Measurements from ENCODE around the gene DSG2.

The DSG2 gene

GRCh38 chr18:31482051-31482450 lies 15.9 kb upstream of the DSG2 start:
- Histone ChIP-seq H3K36me3 (ENCODE audit: insufficient read depth, low read length) (no peaks in the 10 kb centered on the region), H3K27me3 (ENCODE audit: insufficient read depth, low read length, poor library complexity) (no peaks in the 10 kb centered on the region), H3K4me2 (ENCODE audit: insufficient read depth, low read length) (no peak overlapping the region), H3K9me3 (ENCODE audit: insufficient read depth, low read length, severe bottlenecking) (no peaks in the 10 kb centered on the region), H4K20me1 (ENCODE audit: insufficient read depth, low read length) (0 out of 2 replicates have a peak, but pooled peaks cover 4% of the 10 kb centered on the region), H2AFZ (ENCODE audit: low read depth, low read length) (no peak overlapping the region), H3K79me2 (ENCODE audit: insufficient read depth, low read length) (no peaks in the 10 kb centered on the region), H3K4me1 (ENCODE audit: insufficient read depth, low read length) (no peaks in the 10 kb centered on the region), H3K9ac (ENCODE audit: low read depth, low read length) (no peak overlapping the region), H3K27ac (ENCODE audit: low read length) (no peak overlapping the region), H3K4me3 (ENCODE audit: low read depth in 1 of 2, low read length in 2 of 2) (no peak overlapping the region)
- ATAC-seq (ENCODE audit: insufficient read depth, low read depth): no peak
- no peak for DNase-seq
- no peak for TF ChIP-seq CTCF (IDR thresholded peaks at IDR 0.05; ENCODE audit: borderline replicate concordance, extremely low read depth, low read length, poor library complexity, severe bottlenecking)
- TF ChIP-seq EZH2 (IDR thresholded peaks at IDR 0.05; ENCODE audit: borderline replicate concordance, low read depth, low read length, severe bottlenecking): no peak

GRCh38 chr18:31483396-31483795 lies 14.6 kb upstream of the DSG2 start:
- no peak overlapping the region for H3K27ac ChIP-seq (ENCODE audit: low read length)
- TF ChIP-seq EZH2 (IDR thresholded peaks at IDR 0.05; ENCODE audit: borderline replicate concordance, low read depth, low read length, severe bottlenecking): no peak
- TF ChIP-seq CTCF (IDR thresholded peaks at IDR 0.05; ENCODE audit: borderline replicate concordance, extremely low read depth, low read length, poor library complexity, severe bottlenecking): no peak
- no peaks in the 10 kb centered on the region for H3K36me3 ChIP-seq (ENCODE audit: insufficient read depth, low read length)
- no peak overlapping the region for H2AFZ ChIP-seq (ENCODE audit: low read depth, low read length)
- no peaks in the 10 kb centered on the region for H3K27me3 ChIP-seq (ENCODE audit: insufficient read depth, low read length, poor library complexity)
- no peaks in the 10 kb centered on the region for H3K79me2 ChIP-seq (ENCODE audit: insufficient read depth, low read length)
- no peak overlapping the region for H3K4me2 ChIP-seq (ENCODE audit: insufficient read depth, low read length)
- DNase-seq: no peak
- no peaks in the 10 kb centered on the region for H3K4me1 ChIP-seq (ENCODE audit: insufficient read depth, low read length)
- H3K9me3 ChIP-seq (ENCODE audit: insufficient read depth, low read length, severe bottlenecking): no peaks in the 10 kb centered on the region
- ATAC-seq (ENCODE audit: insufficient read depth, low read depth): no peak
- H3K4me3 ChIP-seq (ENCODE audit: low read depth in 1 of 2, low read length in 2 of 2): no peak overlapping the region
- H3K9ac ChIP-seq (ENCODE audit: low read depth, low read length): no peak overlapping the region
- H4K20me1 ChIP-seq (ENCODE audit: insufficient read depth, low read length): no peaks in the 10 kb centered on the region

- Histone ChIP-seq H3K4me3 (ENCODE audit: low read depth in 1 of 2, low read length in 2 of 2) (no peak overlapping the region), H3K79me2 (ENCODE audit: insufficient read depth, low read length) (no peaks in the 10 kb centered on the region), H3K9ac (ENCODE audit: low read depth, low read length) (no peak overlapping the region), H4K20me1 (ENCODE audit: insufficient read depth, low read length) (no peaks in the 10 kb centered on the region), H3K27me3 (ENCODE audit: insufficient read depth, low read length, poor library complexity) (no peaks in the 10 kb centered on the region), H3K36me3 (ENCODE audit: insufficient read depth, low read length) (no peaks in the 10 kb centered on the region), H3K4me1 (ENCODE audit: insufficient read depth, low read length) (no peaks in the 10 kb centered on the region), H3K27ac (ENCODE audit: low read length) (no peak overlapping the region), H2AFZ (ENCODE audit: low read depth, low read length) (no peak overlapping the region), H3K4me2 (ENCODE audit: insufficient read depth, low read length) (no peak overlapping the region), H3K9me3 (ENCODE audit: insufficient read depth, low read length, severe bottlenecking) (no peaks in the 10 kb centered on the region)
- no peak for ATAC-seq (ENCODE audit: insufficient read depth, low read depth)
- no peak for DNase-seq
- no peak for TF ChIP-seq CTCF (IDR thresholded peaks at IDR 0.05; ENCODE audit: borderline replicate concordance, extremely low read depth, low read length, poor library complexity, severe bottlenecking)
- no peak for TF ChIP-seq EZH2 (IDR thresholded peaks at IDR 0.05; ENCODE audit: borderline replicate concordance, low read depth, low read length, severe bottlenecking)
These were observed 13.5 kb upstream of the DSG2 start for GRCh38 chr18:31484461-31484860.

GRCh38 chr18:31486165-31486564 lies 11.8 kb upstream of the DSG2 start:
- no peaks in the 10 kb centered on the region for H4K20me1 ChIP-seq (ENCODE audit: insufficient read depth, low read length)
- H3K9ac ChIP-seq (ENCODE audit: low read depth, low read length): no peak overlapping the region
- no peak overlapping the region for H3K27ac ChIP-seq (ENCODE audit: low read length)
- no peaks in the 10 kb centered on the region for H3K4me1 ChIP-seq (ENCODE audit: insufficient read depth, low read length)
- no peaks in the 10 kb centered on the region for H3K9me3 ChIP-seq (ENCODE audit: insufficient read depth, low read length, severe bottlenecking)
- no peaks in the 10 kb centered on the region for H3K36me3 ChIP-seq (ENCODE audit: insufficient read depth, low read length)
- ATAC-seq (ENCODE audit: insufficient read depth, low read depth): no peak
- no peak overlapping the region for H3K4me3 ChIP-seq (ENCODE audit: low read depth in 1 of 2, low read length in 2 of 2)
- no peaks in the 10 kb centered on the region for H3K27me3 ChIP-seq (ENCODE audit: insufficient read depth, low read length, poor library complexity)
- no peak overlapping the region for H3K4me2 ChIP-seq (ENCODE audit: insufficient read depth, low read length)
- no peak for TF ChIP-seq EZH2 (IDR thresholded peaks at IDR 0.05; ENCODE audit: borderline replicate concordance, low read depth, low read length, severe bottlenecking)
- no peak for TF ChIP-seq CTCF (IDR thresholded peaks at IDR 0.05; ENCODE audit: borderline replicate concordance, extremely low read depth, low read length, poor library complexity, severe bottlenecking)
- no peaks in the 10 kb centered on the region for H3K79me2 ChIP-seq (ENCODE audit: insufficient read depth, low read length)
- DNase-seq: no peak
- no peak overlapping the region for H2AFZ ChIP-seq (ENCODE audit: low read depth, low read length)
